Breast epithelium (tissue), 4 donors: ENCODE data around the gene KRTAP5-11. TPM values are rescaled to one million over a fixed set of nuclear protein-coding genes. Genes with fewer than 3 reads are reported as not detected.

Experiments
- DNase-seq, 2 donors: peaks; one replicate each; pipeline ENCODE4 v3.0.0-alpha.2; 2019; ENCODE audit warnings: low spot score in 2 of 2
- H3K27ac ChIP-seq, 2 donors: fragments of 200-600 bp; sonication (generic) in 1 of 2; one replicate each; pipeline ENCODE4 v1.5.1; 2016 to 2019; ENCODE audit warnings: mild to moderate bottlenecking in 1 of 2
- H3K27me3 ChIP-seq, 2 donors: fragments of 200-600 bp; sonication (generic) in 1 of 2; one replicate each; pipeline versions ENCODE4 v1.5.1 to v1.6.0; 2017 to 2019; ENCODE audit warnings: control low read depth in 1 of 2, mild to moderate bottlenecking in 1 of 2
- H3K36me3 ChIP-seq: fragments of 200-600 bp; one replicate; pipeline ENCODE4 v1.5.1; 2019
- H3K4me1 ChIP-seq, 2 donors: fragments of 200-600 bp; sonication (generic); one replicate each; pipeline ENCODE4 v1.5.1; 2016 to 2019; ENCODE audit warnings: control low read depth in 1 of 2
- H3K4me3 ChIP-seq, 3 donors: fragments of 200-600 bp; sonication (generic); 1 replicate in 2 of 3; 2 replicates in 1 of 3; pipeline ENCODE4 v1.5.1; 2016 to 2019; ENCODE audit warnings: mild to moderate bottlenecking in 3 of 3, moderate library complexity in 2 of 3
- H3K9me3 ChIP-seq, 2 donors: fragments of 200-600 bp; sonication (generic) in 1 of 2; one replicate each; pipeline ENCODE4 v1.5.1; 2016 to 2019; ENCODE audit warnings: control low read depth in 1 of 2
- POLR2A ChIP-seq: fragments of 450-650 bp; IDR thresholded peaks from one replicate; pipeline ENCODE4 v1.6.1; 2016; ENCODE audit warnings: antibody characterized with exemption, mild to moderate bottlenecking, moderate library complexity
- POLR2AphosphoS5 ChIP-seq, 3 donors: sonication (generic); formaldehyde crosslinking; IDR thresholded peaks; one replicate each; pipeline ENCODE4 v1.6.1; 2017; ENCODE audit warnings: antibody characterized with exemption in 3 of 3
- intact Hi-C: fragments of 100-400 bp; cut with DNase I; formaldehyde crosslinking; loops from one replicate; pipeline ENCODE4 v1.15.1; 2023; ENCODE audit warnings: low total_unique reads
- total RNA-seq, 3 donors: library from RNA; depleted of rRNA; stranded (reverse); fragments of >200 nt; gene quantifications; one replicate each; pipeline ENCODE4 v1.1.0, GENCODE V29; 2016
- TF ChIP-seq, protein P1 (sequence below), 3 donors: fragments of 450-650 bp; IDR thresholded peaks; one replicate each; pipeline ENCODE4 v1.5.1; 2016 to 2017; ENCODE audit warnings: antibody characterized with exemption in 3 of 3, mild to moderate bottlenecking in 3 of 3, moderate library complexity in 3 of 3

The KRTAP5-11 gene
- total RNA-seq, 3 donors from 2014 or later = not detected

DNA sequence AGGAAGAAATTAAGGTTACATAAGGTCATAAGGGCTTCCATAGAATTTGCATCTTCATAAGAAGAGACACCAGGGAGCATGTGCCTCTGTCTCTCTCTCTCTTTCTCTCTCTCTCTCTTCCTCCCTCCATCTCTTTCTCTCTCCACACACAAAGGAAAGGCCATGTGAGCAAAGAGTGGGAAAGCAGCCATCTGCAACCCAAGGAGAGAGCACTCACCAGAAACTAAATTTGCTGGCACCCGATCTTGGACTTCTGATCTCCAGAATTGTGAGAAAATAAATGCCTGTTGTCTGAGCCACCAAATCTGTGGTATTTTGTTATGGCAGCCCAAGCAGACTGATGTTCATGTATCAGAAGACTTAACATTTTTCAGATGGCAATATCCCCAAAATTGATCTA is 23.7 kb downstream of the KRTAP5-11 start:
- no peaks in the 10 kb centered on the region for H3K9me3 ChIP-seq
- no peak overlapping the region for H3K27ac ChIP-seq
- no peak overlapping the region for H3K4me3 ChIP-seq
- intact Hi-C loops = no loop called here
- no peaks in the 10 kb centered on the region for H3K27me3 ChIP-seq
- no peak for DNase-seq
- H3K36me3 ChIP-seq = no peaks in the 10 kb centered on the region
- TF ChIP-seq POLR2A = no peak
- TF ChIP-seq POLR2AphosphoS5 (IDR thresholded peaks at IDR 0.05) = no peak
- TF ChIP-seq, protein P1, sequence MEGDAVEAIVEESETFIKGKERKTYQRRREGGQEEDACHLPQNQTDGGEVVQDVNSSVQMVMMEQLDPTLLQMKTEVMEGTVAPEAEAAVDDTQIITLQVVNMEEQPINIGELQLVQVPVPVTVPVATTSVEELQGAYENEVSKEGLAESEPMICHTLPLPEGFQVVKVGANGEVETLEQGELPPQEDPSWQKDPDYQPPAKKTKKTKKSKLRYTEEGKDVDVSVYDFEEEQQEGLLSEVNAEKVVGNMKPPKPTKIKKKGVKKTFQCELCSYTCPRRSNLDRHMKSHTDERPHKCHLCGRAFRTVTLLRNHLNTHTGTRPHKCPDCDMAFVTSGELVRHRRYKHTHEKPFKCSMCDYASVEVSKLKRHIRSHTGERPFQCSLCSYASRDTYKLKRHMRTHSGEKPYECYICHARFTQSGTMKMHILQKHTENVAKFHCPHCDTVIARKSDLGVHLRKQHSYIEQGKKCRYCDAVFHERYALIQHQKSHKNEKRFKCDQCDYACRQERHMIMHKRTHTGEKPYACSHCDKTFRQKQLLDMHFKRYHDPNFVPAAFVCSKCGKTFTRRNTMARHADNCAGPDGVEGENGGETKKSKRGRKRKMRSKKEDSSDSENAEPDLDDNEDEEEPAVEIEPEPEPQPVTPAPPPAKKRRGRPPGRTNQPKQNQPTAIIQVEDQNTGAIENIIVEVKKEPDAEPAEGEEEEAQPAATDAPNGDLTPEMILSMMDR (IDR thresholded peaks at IDR 0.05) = no peak
- H3K4me1 ChIP-seq = no peaks in the 10 kb centered on the region

DNA sequence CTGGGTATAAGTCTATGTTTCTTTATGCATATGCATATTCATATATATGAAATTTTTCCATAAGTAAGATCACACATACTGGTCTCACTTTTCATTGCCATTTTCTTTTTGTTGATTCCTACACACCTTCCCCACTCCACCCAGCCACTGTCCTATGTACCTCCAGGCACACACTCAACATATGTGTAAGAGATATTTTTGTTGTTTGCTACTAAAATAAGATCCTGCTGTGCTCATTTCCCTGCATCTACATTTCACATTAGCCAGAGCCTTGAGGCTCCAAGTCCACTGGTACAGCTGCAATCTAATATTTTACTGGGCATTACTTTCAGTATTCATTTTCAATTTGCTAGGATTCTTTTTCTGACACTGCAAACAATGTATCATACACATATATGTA is 25.4 kb downstream of the KRTAP5-11 start:
- H3K4me3 ChIP-seq = no peak overlapping the region
- no peaks in the 10 kb centered on the region for H3K9me3 ChIP-seq
- intact Hi-C loops = no loop called here
- H3K4me1 ChIP-seq = no peaks in the 10 kb centered on the region
- no peaks in the 10 kb centered on the region for H3K27me3 ChIP-seq
- no peak overlapping the region for H3K27ac ChIP-seq
- no peak for DNase-seq
- TF ChIP-seq, protein P1 (IDR thresholded peaks at IDR 0.05) = no peak
- TF ChIP-seq POLR2AphosphoS5 (IDR thresholded peaks at IDR 0.05) (no peak), POLR2A (no peak)
- no peaks in the 10 kb centered on the region for H3K36me3 ChIP-seq

DNA sequence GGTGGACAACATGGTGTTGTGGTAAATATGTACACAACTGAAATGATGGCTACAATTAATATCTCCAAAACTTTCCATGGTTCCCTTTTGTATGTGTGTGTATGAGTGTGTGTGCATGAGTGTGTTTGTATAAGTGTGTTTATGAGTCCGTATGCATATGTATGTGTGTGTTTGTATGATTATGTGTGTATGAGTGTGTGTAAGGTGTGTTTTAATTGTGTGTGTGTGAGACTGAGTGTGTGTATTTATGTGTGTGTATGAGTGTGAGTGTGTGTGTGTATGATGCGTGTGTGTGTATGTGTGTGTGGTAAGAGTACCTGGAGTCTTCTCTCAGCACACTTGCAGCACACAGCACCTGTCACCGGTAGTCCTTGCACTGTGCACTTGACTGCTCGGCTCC is 26.7 kb downstream of the KRTAP5-11 start:
- DNase-seq = no peak
- H3K27ac ChIP-seq = no peak overlapping the region
- no peaks in the 10 kb centered on the region for H3K27me3 ChIP-seq
- H3K4me1 ChIP-seq = no peaks in the 10 kb centered on the region
- intact Hi-C loops = no loop called here
- no peaks in the 10 kb centered on the region for H3K36me3 ChIP-seq
- no peak overlapping the region for H3K4me3 ChIP-seq
- no peaks in the 10 kb centered on the region for H3K9me3 ChIP-seq
- TF ChIP-seq POLR2AphosphoS5 (IDR thresholded peaks at IDR 0.05) (no peak), POLR2A (no peak)
- TF ChIP-seq, protein P1 (IDR thresholded peaks at IDR 0.05) = no peak

DNA sequence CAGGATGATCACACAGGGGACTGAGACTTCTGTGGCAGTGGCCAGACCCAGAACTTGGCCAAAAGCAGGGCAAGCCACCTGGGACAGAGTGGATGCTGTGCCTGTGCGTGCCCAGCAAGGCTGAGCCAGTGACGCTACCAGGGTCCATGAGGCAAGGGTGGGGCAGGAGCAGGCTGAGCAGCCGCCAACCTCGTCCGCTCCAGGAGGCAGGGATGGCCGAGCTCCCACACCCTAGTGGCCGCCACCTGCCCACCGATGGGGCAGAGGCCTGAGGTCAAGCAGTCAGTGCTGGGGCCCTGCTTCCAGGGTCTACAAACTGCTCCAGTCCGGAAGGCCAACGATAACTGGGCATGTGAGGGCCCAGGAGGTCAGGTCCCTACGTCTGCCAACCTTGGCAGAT is 27.2 kb downstream of the KRTAP5-11 start:
- H3K4me1 ChIP-seq = no peaks in the 10 kb centered on the region
- intact Hi-C loops = no loop called here
- H3K9me3 ChIP-seq = no peaks in the 10 kb centered on the region
- DNase-seq = no peak
- TF ChIP-seq POLR2A = no peak
- no peak for TF ChIP-seq POLR2AphosphoS5 (IDR thresholded peaks at IDR 0.05)
- TF ChIP-seq, protein P1 (IDR thresholded peaks at IDR 0.05) = no peak
- no peaks in the 10 kb centered on the region for H3K36me3 ChIP-seq
- H3K27ac ChIP-seq = no peak overlapping the region
- H3K4me3 ChIP-seq = no peak overlapping the region
- no peaks in the 10 kb centered on the region for H3K27me3 ChIP-seq

DNA sequence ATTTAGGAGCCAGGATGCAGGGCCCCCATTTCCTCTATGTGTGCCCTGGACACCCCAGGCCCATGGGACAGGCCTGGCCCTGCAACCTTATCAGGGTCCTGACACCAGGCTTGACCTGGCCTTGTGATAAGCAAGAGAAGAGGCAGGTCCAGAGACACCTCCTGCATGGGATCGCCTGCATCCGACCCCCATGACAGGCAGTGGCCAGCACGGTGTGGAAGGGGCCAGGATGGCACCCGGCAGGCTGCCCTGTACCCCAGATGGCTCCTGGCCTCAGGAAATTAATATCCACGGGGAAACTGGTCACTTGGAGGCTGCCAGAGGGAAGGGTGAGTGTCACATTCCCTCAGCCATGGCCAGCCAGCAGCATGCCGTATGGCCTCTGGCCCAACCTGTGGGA is 27.7 kb downstream of the KRTAP5-11 start:
- Histone ChIP-seq H3K4me1 (no peaks in the 10 kb centered on the region), H3K27me3 (no peaks in the 10 kb centered on the region), H3K9me3 (no peaks in the 10 kb centered on the region), H3K27ac (no peak overlapping the region), H3K36me3 (no peaks in the 10 kb centered on the region), H3K4me3 (no peak overlapping the region)
- no peak for TF ChIP-seq POLR2A
- no peak for TF ChIP-seq POLR2AphosphoS5 (IDR thresholded peaks at IDR 0.05)
- no peak for DNase-seq
- intact Hi-C loops = no loop called here

DNA sequence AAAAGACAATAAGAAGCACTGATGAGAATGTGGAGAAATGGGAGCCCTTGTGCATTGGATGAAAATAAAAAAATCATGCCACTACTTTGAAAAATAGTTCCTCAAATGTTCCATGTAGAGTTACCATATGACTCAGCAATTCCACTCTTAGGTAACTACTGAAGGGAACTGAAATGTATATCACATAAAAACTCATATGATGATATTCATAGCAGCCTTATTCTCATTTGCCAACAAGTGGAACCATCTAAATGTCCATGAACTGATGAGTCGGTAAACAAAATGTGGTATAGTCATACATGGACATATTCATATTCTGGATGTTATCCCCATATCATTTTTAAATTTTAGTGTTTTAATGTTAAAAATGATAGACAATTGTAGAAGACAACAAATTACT is 31.0 kb downstream of the KRTAP5-11 start:
- no peak overlapping the region for H3K4me3 ChIP-seq
- H3K4me1 ChIP-seq = no peaks in the 10 kb centered on the region
- H3K27ac ChIP-seq = no peak overlapping the region
- intact Hi-C loops = no loop called here
- DNase-seq = no peak
- no peaks in the 10 kb centered on the region for H3K27me3 ChIP-seq
- H3K9me3 ChIP-seq = peaks cover 0 to 4% of the 10 kb centered on the region in 2 donors
- TF ChIP-seq POLR2A = no peak
- no peak for TF ChIP-seq POLR2AphosphoS5 (IDR thresholded peaks at IDR 0.05)
- TF ChIP-seq, protein P1 (IDR thresholded peaks at IDR 0.05) = no peak
- H3K36me3 ChIP-seq = no peaks in the 10 kb centered on the region
